HepG2 (cell line): Measurements from ENCODE around the gene NR2F6.

Experiments
- CEBPB ChIP-seq: IDR thresholded peaks from 2 replicates; pipeline ENCODE4 v1.6.1; 2011; ENCODE audit warnings: low read depth, low read length, improper control_type of control experiment, borderline replicate concordance
- MEF2D ChIP-seq: sonication (generic); formaldehyde crosslinking; IDR thresholded peaks from 2 replicates; pipeline ENCODE4 v1.5.1; 2020; ENCODE audit warnings: mild to moderate bottlenecking, missing genetic modification reagents
- MZF1 ChIP-seq: sonication (generic); formaldehyde crosslinking; IDR thresholded peaks from 2 replicates; pipeline ENCODE4 v1.8.1; 2023; ENCODE audit warnings: mild to moderate bottlenecking, missing genetic modification reagents, borderline replicate concordance
- NR2C2 ChIP-seq: sonication (generic); formaldehyde crosslinking; IDR thresholded peaks from 2 replicates; pipeline ENCODE4 v1.4.0; 2020; ENCODE audit warnings: missing genetic modification reagents, mild to moderate bottlenecking, moderate library complexity, borderline replicate concordance
- PAX8 ChIP-seq: sonication (generic); formaldehyde crosslinking; IDR thresholded peaks from 2 replicates; pipeline ENCODE4 v1.8.0; 2022; ENCODE audit warnings: mild to moderate bottlenecking, missing genetic modification reagents, borderline replicate concordance
- TAF1 ChIP-seq: sonication (generic); formaldehyde crosslinking; IDR thresholded peaks from 2 replicates; pipeline ENCODE4 v1.4.0; 2020; ENCODE audit warnings: missing genetic modification reagents
- ZC3H4 ChIP-seq: sonication (generic); formaldehyde crosslinking; IDR thresholded peaks from 2 replicates; pipeline ENCODE4 v1.4.0; 2020; ENCODE audit warnings: missing genetic modification reagents, borderline replicate concordance
- ZFP36L1 ChIP-seq: sonication (generic); formaldehyde crosslinking; IDR thresholded peaks from 2 replicates; pipeline ENCODE4 v1.8.0; 2022; ENCODE audit warnings: mild to moderate bottlenecking, missing genetic modification reagents, moderate library complexity
- ZKSCAN1 ChIP-seq: fragments of 150-350 bp; IDR thresholded peaks from 2 replicates; pipeline ENCODE4 v1.6.1; 2014; ENCODE audit warnings: low read length
- ZNF614 ChIP-seq: IDR thresholded peaks from 2 replicates; pipeline ENCODE4 v1.6.1; 2018; ENCODE audit warnings: missing biosample characterization, missing genetic modification reagents, inconsistent platforms, borderline replicate concordance
- ZNF713 ChIP-seq: sonication (generic); formaldehyde crosslinking; IDR thresholded peaks from 2 replicates; pipeline ENCODE4 v1.4.0; 2020; ENCODE audit warnings: mild to moderate bottlenecking, missing genetic modification reagents
- TF ChIP-seq, protein P1 (sequence below), 2 experiments: IDR thresholded peaks; 2 replicates each; pipeline ENCODE4 v1.6.1; 2011 to 2012; ENCODE audit warnings: low read length in 2 of 2, borderline replicate concordance in 1 of 2, low read depth in 1 of 2, mild to moderate bottlenecking in 1 of 2, moderate library complexity in 1 of 2
- TF ChIP-seq, protein P2 (sequence below): sonication (generic); formaldehyde crosslinking; IDR thresholded peaks from 2 replicates; pipeline ENCODE4 v1.4.0; 2020; ENCODE audit warnings: missing genetic modification reagents

DNA sequence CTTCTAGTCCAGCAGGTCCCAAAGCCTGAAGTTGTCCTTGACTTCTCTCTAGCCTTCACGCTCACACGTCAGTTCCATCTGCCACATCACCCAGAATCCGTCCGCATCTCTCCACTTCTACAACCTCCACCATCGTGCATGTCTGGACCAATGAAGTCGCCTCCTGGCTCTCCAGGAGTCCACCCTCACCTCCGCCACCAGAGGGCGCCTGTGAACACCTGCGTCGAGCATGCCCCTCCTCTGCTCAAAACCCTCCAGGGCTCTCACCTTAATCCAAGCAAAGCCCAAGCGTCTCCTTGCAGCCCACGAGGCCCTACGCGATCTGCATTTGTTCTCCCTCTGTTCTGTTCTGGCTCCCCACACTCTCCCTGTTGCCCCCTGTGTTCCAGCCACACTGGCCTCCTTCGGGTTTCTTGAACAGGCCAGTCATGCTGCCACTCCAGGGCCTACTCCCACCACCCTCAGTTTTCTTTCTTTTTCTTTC is 15.2 kb upstream of the NR2F6 start:
- TF ChIP-seq ZKSCAN1: no peak
- TF ChIP-seq MZF1: no peak
- no peak for TF ChIP-seq PAX8 (CRISPR knock-in tag)
- TF ChIP-seq TAF1 (CRISPR knock-in tag): no peak
- TF ChIP-seq ZNF713: no peak
- TF ChIP-seq, protein P1, sequence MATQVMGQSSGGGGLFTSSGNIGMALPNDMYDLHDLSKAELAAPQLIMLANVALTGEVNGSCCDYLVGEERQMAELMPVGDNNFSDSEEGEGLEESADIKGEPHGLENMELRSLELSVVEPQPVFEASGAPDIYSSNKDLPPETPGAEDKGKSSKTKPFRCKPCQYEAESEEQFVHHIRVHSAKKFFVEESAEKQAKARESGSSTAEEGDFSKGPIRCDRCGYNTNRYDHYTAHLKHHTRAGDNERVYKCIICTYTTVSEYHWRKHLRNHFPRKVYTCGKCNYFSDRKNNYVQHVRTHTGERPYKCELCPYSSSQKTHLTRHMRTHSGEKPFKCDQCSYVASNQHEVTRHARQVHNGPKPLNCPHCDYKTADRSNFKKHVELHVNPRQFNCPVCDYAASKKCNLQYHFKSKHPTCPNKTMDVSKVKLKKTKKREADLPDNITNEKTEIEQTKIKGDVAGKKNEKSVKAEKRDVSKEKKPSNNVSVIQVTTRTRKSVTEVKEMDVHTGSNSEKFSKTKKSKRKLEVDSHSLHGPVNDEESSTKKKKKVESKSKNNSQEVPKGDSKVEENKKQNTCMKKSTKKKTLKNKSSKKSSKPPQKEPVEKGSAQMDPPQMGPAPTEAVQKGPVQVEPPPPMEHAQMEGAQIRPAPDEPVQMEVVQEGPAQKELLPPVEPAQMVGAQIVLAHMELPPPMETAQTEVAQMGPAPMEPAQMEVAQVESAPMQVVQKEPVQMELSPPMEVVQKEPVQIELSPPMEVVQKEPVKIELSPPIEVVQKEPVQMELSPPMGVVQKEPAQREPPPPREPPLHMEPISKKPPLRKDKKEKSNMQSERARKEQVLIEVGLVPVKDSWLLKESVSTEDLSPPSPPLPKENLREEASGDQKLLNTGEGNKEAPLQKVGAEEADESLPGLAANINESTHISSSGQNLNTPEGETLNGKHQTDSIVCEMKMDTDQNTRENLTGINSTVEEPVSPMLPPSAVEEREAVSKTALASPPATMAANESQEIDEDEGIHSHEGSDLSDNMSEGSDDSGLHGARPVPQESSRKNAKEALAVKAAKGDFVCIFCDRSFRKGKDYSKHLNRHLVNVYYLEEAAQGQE (IDR thresholded peaks at IDR 0.05; ENCODE audit: borderline replicate concordance in 1 of 2, low read depth in 1 of 2, low read length in 2 of 2): no peak
- peak; percentile 49; the same call in 1 of the 2 replicates for TF ChIP-seq MEF2D (CRISPR knock-in tag)
- TF ChIP-seq ZFP36L1 (CRISPR knock-in tag): no peak
- TF ChIP-seq CEBPB: no peak
- TF ChIP-seq, protein P2, sequence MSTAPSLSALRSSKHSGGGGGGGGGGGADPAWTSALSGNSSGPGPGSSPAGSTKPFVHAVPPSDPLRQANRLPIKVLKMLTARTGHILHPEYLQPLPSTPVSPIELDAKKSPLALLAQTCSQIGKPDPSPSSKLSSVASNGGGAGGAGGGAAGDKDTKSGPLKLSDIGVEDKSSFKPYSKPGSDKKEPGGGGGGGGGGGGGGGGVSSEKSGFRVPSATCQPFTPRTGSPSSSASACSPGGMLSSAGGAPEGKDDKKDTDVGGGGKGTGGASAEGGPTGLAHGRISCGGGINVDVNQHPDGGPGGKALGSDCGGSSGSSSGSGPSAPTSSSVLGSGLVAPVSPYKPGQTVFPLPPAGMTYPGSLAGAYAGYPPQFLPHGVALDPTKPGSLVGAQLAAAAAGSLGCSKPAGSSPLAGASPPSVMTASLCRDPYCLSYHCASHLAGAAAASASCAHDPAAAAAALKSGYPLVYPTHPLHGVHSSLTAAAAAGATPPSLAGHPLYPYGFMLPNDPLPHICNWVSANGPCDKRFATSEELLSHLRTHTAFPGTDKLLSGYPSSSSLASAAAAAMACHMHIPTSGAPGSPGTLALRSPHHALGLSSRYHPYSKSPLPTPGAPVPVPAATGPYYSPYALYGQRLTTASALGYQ (CRISPR knock-in tag): no peak
- TF ChIP-seq NR2C2: peak; percentile 51; the same call in 1 of the 2 replicates
- no peak for TF ChIP-seq ZNF614 (CRISPR knock-in tag)
- no peak for TF ChIP-seq ZC3H4 (CRISPR knock-in tag)
